LNCAP (cell line): ENCODE data around the gene LHFPL4.
A peak's percentile ranks its signal among the peaks of the same experiment; 100 is the strongest.

ENCODE experiments used
- TF ChIP-seq, protein P1 (sequence below): fragments of 450-650 bp; IDR thresholded peaks from 2 replicates; pipeline ENCODE4 v1.5.1; 2017; ENCODE audit warnings: mild to moderate bottlenecking

LHFPL4 gene

GRCh38 chr3:9514956-9515355 lies 38.7 kb downstream of the LHFPL4 start:
- TF ChIP-seq, protein P1, sequence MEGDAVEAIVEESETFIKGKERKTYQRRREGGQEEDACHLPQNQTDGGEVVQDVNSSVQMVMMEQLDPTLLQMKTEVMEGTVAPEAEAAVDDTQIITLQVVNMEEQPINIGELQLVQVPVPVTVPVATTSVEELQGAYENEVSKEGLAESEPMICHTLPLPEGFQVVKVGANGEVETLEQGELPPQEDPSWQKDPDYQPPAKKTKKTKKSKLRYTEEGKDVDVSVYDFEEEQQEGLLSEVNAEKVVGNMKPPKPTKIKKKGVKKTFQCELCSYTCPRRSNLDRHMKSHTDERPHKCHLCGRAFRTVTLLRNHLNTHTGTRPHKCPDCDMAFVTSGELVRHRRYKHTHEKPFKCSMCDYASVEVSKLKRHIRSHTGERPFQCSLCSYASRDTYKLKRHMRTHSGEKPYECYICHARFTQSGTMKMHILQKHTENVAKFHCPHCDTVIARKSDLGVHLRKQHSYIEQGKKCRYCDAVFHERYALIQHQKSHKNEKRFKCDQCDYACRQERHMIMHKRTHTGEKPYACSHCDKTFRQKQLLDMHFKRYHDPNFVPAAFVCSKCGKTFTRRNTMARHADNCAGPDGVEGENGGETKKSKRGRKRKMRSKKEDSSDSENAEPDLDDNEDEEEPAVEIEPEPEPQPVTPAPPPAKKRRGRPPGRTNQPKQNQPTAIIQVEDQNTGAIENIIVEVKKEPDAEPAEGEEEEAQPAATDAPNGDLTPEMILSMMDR: no peak

DNA sequence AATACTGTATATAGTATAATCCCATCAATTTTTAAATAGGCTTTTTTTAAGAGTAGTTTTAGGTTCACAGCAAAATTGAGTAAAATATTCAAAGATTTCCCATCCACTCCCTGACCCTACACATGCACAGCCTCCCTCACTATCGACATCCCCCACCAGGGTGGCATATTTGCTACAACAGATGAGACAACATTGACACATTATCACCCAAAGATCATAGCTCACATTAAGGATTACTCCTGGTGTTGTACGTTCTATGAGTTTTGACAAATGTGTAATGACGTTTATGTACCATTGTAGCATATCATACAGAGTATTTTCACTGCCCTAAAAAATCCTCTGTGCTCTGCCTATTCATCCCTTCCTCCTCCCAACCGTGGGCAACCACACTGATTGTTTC lies 39.3 kb downstream of the LHFPL4 start:
- TF ChIP-seq, protein P1: no peak

DNA sequence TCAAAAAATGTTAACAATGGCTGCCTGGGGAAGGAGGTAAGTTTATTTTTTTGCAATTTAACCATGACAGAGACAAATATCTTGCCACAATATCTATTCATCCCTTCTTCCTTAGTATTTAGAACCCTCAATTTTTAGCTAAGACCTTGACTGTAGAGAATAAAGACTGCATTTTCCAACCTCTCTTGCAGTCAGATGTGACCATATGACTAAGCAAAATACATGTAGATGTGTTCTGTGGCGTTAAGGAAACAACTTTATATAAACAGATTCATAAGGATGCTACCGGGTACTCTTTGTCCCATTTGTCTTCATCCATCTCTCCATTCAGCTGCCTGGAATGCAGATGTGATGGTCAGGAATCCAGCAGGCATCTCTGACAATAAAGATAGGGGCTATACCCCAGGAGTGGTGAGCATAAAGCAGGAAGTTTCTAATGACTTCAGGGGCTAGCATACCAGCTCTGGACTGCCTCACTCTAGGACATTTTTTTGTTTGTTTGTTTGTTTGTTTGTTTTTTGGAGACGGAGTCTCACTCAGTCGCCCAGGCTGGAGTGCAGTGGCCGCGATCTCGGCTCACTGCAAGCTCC lies 41.1 kb downstream of the LHFPL4 start:
- TF ChIP-seq, protein P1: no peak

- TF ChIP-seq, protein P1: no peak
These were observed 44.8 kb downstream of the LHFPL4 start for GRCh38 chr3:9508781-9509180.

GRCh38 chr3:9507586-9508578 lies 45.7 kb downstream of the LHFPL4 start:
- TF ChIP-seq, protein P1: no peak

GRCh38 chr3:9503283-9503682 lies 50.3 kb downstream of the LHFPL4 start:
- TF ChIP-seq, protein P1: peak; percentile 94

- TF ChIP-seq, protein P1: no peak
These were observed 52.4 kb downstream of the LHFPL4 start for GRCh38 chr3:9501226-9501625.
